ENCODE measurements around the gene WNT3A. TPM values are rescaled to one million over a fixed set of nuclear protein-coding genes. Genes with fewer than 3 reads are reported as not detected.
"Not testable (repeated sequence)": the region's sequence is repeated elsewhere in the genome, so short reads cannot be mapped to it uniquely, and the experiment has no call there.

Gene WNT3A
- total RNA-seq, 1 donor from 2014 or later, result not detected

DNA sequence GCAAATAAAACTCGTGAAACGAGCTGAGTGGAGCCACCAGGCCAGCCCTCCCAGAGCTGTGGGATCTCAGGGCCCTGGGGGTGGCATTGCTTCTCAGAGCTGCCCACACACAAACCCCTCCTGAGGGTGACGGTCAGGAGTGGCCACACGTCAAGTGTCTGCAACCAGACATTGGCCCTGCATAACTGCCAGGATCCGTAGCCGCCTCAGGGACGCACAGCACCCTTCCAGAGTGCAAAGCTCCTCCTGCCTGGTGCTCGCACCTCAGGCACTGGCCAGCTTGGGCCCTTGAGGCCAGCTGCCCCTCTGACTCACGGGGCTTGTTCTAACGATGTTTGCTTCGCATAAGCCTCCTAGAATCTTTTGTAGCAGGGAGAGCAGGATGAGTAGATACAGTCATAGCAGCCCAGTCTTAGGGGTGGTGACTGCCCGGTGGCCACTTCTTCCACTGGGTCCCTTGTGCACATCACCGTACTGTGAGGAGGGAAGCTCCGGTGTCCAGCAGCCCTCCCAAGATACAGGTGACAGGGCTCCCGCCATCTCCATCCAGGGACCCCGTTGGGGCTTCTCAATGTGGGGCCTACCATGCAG, 5.0 kb downstream of the WNT3A start:
- DNase-seq, result no peak

DNA sequence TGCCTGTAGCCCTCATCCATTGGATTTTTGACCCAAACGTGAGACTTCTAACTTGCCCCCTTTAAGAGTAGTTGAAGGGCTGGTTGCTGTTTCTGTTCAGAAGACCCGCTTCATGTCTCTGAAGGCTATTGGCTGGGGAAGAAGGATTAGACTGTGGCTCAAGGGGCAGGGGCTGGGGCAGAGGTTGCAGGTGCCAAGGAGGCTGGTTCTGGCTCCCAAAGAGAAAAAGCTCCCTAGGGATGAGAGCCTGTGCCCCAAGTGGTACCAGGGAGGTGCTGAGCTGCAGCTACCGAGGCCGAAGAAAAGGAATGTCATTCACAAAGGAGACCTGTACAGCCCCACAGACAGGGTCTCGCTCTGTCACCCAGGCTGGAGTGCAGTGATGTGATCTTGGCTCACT, 5.8 kb downstream of the WNT3A start:
- no peak for DNase-seq

DNA sequence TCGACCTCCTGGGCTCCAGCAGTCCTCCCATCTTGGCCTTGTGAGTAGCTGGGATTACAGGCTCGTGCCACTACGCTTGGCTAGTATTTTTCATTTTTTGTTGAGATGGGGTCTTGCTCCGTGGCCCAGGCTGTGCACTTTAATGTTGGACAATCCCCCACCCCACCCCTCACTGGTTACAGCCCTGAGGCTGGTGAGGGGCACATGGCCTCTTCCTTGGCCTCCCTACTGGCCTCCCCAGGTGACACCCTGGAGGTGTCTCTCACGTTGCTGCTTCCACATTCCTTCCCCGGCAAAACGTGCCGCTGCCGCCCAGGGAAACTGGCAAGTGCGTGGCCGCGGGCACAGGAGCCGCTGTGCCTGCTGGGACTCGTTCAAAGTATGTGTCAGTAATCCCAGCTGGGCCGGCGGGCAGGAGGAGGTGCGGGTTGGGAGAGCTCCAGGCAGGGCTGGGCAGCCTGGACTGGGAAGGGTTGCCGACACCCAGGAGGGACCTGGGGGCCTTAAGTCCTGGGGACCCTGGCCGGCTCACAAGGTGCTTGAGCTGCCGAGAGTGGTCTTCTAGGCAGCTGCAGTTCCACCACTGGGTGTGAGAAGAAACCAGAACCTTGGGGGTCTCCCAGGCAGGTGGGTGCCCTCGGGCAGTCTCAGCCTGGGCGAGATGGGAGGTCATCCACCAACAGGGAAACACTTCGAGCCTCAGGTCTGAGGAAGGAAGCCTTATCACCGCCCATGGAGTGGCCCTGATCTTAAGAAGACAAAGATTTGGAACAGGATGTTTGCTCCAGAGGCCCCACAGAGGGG, 6.5 kb downstream of the WNT3A start:
- no peak for DNase-seq

DNA sequence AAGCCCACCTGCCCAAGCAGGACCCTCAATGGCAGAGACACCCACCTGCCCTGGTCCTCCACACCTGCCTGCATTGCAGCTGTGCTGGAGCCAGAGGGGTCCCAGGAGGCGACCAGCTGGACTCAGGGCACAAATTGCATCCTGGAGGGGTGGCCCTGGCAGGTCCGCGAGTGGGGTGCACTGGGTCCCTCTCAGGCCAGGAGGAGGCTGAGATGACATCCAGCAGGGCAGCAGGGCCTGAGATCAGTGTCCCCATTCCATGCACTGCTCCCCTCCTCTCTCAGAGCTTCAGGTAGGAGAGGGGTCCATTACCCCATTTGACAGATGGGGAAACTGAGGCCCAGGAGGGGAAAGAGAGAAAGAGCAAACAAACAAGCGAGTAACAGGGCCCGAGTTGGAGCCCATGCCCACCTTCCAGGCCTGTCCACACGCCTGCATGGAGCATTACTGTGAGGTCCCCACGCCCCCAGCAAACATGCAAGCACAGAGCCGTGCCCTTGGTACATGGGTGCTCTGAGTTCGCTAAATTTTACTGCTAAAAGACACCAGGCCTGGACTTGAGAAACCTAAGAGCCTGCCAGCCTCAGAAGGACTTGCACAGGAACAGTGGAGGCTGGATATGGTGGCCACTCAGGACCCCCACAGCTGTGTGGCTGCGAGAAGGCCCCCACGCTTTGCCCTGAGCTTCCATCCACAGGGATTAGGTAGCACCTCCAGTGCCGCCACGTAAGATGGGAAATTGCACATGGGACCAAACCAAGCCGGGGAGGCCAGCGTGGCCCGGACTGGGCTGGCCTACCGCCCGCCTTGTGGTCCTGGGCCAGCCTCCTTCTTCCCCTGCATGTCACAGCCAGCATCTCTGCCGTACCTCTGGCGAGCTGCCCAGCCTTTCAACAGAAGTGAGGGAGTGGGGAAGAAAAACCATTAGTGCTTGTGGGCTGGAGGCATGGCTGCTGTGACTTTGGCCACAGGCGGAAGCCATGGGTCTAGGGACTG, 7.4 kb downstream of the WNT3A start:
- no peak for DNase-seq

DNA sequence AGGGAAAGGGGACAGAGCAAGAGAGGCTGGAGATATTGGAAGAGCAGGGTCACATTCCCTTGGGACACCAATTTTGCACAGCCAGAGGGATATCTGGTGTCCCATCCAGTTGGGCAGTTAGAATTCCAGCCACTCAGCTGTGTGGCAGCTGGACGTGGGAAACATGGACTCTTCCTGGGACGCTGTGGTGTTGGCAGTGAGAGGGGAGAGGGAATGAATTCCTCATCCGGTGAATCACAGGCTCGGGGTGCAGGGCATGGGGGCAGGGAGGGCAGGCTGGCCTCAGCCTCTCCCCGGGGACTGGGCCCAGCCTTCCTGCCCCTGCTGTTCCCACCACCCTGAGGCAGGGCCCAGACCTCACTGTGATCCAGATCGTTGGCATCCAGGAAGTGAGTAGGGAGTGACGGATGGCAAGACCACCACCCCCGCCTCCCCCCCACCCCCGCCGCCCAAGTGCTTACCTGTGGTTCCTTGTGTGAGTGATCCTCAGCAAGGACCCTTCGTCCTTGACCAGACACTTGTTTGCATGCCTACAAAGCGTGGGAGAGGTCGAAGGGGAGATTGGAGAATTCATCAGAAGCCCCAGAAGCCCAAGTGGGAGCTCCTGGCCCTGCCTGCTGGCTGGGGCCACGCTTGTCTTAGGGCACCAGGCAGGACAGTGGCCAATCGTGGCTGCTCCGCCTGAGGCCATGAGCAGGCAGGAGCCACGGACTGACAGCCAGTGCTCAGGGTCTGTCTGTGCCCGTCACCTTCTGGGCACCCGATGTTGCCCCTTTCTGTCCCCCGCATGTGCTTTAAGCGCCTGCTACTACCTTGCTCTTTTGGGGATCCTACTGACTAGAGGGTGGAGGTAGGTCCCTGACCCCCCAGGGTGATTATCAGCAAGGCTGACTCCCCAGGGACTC, 8.7 kb downstream of the WNT3A start:
- no peak for DNase-seq

DNA sequence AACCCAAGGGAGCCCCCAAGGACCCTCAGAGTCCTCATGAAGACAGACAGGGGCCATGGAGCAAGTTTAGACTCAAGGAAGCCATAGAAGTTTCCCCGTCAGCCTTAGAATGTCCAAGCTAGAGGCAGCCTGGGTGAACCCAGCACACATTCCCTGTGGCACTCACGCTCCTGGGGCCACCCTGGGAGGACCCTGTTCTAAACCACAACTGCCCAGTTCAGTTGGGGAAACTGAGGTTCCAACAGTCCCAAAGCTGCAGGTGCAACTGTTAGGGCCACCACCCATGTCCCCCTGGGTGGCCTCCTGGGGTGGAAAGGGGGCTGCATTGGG, 9.3 kb downstream of the WNT3A start:
- no peak for DNase-seq

DNA sequence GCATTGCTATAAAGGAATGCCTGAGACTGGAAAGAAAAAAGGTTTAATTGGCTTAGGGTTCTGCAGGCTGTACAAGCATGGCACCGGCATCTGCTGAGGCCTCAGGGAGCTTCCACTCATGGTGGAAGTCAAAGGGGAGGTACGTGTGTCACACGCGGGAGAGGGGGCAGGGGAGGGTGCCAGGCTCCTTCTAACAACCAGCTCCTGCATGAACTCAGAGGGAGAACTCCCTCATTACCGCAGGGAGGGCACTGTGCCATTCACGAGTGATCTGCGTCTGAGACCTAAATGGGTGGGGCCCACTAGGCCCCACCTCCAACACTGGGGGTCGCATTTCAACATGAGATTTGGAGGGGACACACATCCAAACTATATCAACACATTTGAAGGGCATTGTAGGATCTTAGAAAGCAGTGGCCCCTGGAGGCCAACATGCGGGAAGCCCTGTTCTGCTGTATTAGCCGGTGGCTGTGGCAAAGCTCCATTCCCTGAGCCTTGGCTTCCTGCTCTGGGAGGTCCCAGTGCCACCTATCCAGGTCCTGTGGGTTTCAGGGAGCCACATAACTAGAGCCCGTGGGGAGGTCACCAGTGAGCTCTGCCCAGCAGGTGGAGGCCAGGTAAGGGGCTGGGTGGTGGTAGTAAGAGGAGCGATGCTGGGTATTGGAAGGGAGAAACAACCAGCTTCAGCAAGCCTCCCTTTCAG, 10.0 kb downstream of the WNT3A start:
- DNase-seq, result no peak

DNA sequence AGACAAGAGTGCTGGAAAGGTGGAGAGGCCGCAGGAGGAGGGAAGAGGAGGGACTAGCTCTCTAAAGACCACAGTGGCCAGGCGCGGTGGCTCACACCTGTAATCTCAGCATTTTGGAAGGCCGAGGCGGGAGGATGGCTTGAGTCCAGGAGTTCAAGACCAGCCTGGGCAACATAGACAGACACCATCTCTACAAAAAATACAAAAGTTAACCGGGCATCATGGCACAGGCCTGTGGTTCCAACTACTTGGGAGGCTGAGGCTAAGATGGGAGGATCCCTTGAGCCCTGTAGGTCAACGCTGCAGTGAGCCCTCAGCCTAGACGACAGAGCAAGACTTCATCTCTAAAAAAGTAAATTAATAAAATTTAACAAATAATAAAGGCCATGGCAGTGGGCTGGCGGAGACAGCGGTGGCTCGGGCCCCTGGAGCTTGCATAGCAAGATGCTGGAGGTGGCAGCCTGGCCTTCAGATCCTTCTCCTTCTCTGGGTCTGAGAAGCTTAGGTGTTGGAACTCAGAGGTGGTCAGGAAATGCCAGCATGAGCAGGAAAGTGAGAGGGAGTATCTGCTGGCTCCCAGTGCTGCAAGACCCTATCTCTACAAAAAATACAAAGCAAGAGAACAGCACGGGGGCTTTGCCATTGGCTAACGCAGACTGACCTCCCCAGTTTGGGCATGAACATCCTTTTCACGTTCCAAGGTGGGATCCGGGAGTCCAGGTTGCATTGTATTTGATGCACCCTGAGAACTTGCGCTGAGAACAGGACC, 10.7 kb downstream of the WNT3A start:
- no peak for DNase-seq

DNA sequence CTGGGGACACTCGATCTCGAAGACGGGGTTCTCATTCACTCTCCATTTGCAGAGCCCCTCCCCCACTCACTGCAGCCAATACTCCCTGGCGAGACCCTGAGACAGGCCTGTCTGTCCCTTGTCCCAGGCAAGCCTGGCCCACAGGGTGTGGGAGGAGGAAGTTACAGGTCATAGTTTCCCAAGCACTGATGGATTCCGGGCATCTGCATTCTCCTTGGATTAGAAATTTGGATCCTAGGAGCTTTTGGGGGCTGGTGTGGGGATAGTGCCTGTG, 11.3 kb downstream of the WNT3A start:
- no peak for DNase-seq

DNA sequence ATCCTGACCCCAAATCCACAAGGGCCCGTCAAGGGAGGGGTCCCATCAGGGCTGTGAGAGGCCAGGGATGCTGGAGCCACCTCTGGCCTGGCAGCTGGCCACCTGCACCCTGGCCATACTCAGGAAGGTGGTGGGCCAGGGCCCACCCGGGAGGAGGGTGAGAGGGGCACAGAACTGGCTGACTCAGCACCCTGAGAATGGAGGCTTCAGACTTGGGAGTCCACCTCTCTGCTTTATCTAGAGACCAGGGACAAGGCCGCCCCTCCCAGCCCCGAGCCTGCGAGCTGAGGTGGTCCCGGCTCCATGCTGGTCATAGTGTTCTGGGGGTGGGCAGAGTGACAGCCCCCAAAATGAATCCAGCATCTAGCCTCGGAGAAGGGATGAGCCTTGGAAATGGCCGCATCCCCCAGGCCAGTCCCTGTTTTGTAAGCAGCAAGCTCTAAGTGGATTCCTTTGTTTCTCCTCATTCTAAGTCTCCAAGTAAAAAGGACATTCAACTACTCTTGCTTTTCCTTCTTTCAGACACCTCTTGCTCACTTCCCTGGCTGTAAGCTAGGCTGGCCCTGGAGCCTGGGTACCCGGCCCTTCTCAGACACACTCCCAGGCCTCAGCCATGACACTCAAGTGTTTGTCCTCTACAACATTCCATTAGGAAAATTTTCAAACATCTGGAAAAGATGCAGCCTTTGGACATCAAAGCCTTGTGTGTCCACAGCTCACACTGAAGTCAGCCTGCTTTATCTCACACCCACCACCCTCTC, 12.3 kb downstream of the WNT3A start:
- DNase-seq, result no peak

DNA sequence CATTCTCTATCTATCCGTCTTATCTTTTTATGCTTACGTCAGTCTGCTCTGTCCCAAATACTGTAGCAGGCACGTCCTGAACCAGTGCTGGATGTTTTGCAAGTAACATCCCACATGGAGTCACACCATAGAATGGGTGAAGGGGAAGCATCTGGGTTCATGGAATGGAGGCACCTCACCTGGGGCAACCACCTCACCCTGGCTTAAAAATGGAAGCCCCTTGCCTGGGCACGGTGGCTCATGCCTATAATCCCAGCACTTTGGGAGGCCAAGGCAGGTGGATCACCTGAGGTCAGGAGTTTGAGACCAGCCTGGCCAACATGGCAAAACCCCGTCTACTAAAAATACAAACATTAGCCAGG, 12.9 kb downstream of the WNT3A start:
- DNase-seq, result not testable (repeated sequence)

DNA sequence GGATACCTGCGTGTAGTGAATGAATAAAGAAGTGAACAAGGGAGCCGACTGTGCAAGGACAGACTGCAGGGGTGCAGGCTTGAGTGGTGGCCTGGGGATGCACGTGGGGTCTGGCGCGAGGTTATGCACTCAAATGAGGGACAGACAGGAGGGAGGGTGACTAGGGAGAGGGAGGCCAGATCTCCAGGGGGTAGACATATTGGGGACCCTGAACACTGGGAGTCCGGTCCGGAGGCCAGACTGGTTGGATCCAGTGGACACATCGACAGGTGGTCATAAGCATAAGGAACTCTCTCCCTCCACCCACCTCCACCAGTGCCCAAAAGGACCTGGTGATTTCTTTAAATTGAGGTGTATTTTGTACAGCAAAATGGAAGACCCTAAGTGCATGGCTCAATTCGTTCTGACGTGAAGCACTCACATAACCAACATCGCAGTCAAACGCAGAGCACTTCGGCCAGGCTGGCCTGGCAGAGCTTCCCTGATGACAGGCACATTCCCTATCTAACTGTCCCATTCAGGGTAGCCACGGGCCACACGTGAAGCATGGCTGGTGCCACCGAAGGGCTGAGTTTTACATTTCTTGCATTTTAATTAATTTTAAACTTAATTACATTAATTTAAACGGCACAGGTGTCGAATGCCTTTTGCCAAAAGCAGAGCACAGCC, 14.0 kb downstream of the WNT3A start:
- DNase-seq, result no peak

DNA sequence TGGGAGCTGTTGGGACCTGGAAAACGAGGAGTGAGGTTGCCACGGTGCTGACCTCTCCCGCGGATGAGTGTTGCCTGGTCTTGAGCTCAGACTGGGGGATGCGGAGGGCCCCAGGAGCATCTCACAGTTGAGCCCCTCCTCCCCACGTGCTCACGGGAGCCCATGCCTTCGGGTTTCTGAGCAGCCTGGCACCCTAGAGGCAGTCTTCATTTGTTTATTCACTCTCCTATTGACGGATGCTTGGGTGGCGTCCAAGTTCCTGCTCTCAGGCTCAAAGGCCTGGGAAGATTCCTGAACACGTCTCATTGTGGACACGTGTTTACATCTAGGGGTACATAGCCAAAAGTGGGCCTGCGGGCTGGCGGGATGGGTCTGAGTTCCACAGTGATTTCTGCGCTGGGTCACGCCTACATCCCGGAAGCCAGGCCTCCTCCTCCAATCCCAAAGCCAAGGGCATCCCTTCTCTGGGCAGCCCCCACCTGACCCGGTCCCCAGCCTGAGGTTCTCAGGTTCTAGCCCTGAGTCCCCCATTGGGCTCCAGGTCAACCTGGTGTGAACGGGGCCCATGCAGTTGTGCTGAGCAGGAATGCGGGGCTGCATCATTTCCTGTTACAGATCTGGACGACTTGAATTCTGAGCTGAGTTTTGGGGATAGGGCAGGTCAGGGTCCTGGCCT, 14.7 kb downstream of the WNT3A start:
- DNase-seq, result no peak

DNA sequence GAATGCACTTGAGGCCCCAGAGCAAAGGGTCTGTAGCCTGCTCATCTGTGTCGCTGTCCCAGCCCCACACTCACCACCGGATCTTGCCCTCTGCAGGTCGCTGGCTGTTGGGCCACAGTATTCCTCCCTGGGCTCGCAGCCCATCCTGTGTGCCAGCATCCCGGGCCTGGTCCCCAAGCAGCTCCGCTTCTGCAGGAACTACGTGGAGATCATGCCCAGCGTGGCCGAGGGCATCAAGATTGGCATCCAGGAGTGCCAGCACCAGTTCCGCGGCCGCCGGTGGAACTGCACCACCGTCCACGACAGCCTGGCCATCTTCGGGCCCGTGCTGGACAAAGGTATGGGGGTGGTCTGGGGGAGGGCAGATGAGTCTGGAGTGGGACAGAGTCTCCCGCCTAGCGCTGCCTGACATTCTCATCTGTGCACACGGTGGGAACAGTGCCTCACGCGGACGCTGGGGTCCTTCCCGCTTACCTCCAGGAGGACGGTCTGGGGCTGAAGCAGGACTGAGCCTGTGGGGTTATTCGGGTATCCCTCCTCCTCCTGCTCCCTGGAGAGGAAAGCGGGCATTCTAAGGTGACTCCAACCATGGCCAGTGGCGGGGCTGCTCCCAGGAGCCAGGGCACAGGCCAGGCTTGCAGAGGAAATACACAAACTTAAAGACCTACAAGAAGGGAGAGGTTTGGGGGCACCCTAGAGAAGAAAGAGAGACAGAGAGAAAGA, 15.9 kb downstream of the WNT3A start:
- DNase-seq, result no peak

DNA sequence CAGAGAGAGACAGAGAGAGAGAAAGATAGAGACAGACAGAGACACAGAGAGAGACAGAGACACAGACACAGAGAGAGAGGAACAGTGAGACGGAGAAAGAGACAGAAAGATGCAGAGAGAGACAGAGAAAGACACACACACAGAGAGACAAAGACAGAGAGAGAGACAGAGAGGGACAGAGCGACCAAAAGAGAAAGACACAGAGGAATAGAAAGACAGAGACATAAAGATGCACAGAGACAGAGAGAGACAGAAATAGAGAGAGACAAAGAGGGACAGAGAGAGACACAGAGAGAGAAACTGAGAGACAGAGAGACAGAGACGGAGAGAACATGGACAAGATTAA, 16.5 kb downstream of the WNT3A start:
- no peak for DNase-seq

DNA sequence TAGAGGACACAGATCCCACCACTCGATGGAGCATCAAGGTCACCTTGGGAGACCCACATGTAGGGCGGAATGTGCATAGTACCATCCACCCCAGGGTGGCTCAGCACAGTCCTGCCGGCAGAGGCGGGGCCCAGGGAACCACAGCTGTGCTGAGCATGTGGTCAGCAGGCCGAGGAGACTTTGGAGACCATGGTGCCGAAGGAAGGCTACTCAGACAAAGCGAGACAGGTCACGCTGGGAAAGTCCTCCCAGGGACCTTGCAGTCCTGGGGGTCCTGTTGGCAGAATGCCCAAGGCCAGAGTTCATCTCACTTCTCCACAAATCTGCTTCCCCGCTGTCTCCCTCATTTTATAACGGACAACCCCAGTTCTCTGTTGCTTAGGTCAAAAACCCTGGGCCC, 22.5 kb downstream of the WNT3A start:
- DNase-seq, result no peak

DNA sequence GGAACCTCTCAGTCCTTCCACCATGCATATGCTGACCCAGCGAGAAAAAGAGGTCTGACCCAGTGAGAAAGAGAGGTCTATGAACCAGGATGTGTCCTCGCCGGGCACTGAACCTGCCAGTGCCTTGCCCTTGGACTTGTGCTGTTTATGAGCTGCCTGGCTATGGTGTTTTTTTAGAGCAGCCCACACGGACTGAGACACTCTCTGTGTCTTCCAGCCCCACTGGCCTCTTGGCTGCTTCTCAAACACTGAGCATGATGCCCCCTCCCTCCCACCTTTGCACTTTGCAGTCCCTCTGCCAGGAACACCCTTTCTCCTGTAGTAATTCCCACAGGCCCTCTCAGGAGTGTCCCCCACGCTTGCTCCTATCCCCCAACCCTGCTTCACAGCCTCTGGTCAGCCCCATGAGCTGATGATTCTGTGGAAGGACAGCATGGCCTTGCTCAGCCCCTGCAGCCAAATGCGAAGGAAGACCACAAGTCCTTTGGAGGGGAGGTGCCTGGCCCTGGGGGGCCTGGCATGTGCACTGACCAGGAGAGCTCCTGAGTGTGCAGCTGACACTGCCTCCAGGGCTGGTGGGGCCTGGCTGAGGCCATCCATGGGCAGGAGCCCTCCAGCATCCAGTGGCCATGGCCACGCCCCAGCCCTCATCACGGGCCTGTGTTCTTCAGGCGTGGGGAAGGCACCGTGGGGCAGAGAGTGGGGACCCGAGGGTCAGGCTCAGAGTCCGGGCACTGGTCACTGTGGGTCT, 23.8 kb downstream of the WNT3A start:
- no peak for DNase-seq
